Caco-2 (cell line): Measurements from ENCODE around the gene NBPF3. TPM values are rescaled to one million over a fixed set of nuclear protein-coding genes. Genes with fewer than 3 reads are reported as not detected.

ENCODE experiments used
- BruUV-seq: library from RNA; stranded (reverse); fragments of 400-500 nt; replicated peaks from 2 replicates; lab custom pipeline; 2021; lab: Mats Ljungman, UMichigan
- CTCF ChIA-PET: fragments of 300-600 bp; sonication (Branson Sonifier 250); formaldehyde crosslinking; loops from one replicate; lab custom pipeline; 2022; ENCODE audit warnings: antibody characterized with exemption; lab: Charles Lee
- POLR2A ChIA-PET: fragments of 300-600 bp; sonication (Branson Sonifier 250); formaldehyde crosslinking; loops from one replicate; lab custom pipeline; 2022; ENCODE audit warnings: antibody characterized with exemption; lab: Charles Lee
- DNase-seq, 2 experiments: peaks; one replicate each; pipeline versions ENCODE4 v3.0.0 to v3.0.0-alpha.2; 2020 to 2022
- H3K27me3 ChIP-seq: replicated peaks from 2 replicates; pipeline ENCODE4 v1.6.0; 2011; ENCODE audit warnings: low read length; ENCODE audit not compliant: control insufficient read depth, insufficient read depth
- H3K36me3 ChIP-seq: 2 replicates; pipeline ENCODE4 v1.5.1; 2011; ENCODE audit warnings: low read length; ENCODE audit not compliant: control insufficient read depth, insufficient read depth
- H3K4me1 ChIP-seq: fragments of 250-450 bp; sonication (Bioruptor Pico); 2 replicates; pipeline ENCODE4 v1.5.1; 2020; ENCODE audit warnings: mild to moderate bottlenecking
- H3K4me3 ChIP-seq: 2 replicates; pipeline ENCODE4 v1.5.1; 2011; ENCODE audit warnings: low read depth, mild to moderate bottlenecking, control low read depth, low read length
- H3K9me3 ChIP-seq: fragments of 250-450 bp; sonication (Bioruptor Pico); 2 replicates; pipeline ENCODE4 v1.5.1; 2020; ENCODE audit warnings: mild to moderate bottlenecking, moderate library complexity
- H3K27ac Mint-ChIP-seq: one replicate; pipeline ENCODE4 v1.8.0; 2022; ENCODE audit warnings: mixed read lengths; ENCODE audit not compliant: unreplicated experiment
- H3K27me3 Mint-ChIP-seq: one replicate; pipeline ENCODE4 v1.8.0; 2022; ENCODE audit warnings: mixed read lengths; ENCODE audit not compliant: insufficient read depth, unreplicated experiment
- H3K36me3 Mint-ChIP-seq: one replicate; pipeline ENCODE4 v1.8.0; 2022; ENCODE audit warnings: mild to moderate bottlenecking, mixed read lengths; ENCODE audit not compliant: insufficient read depth, unreplicated experiment
- H3K4me1 Mint-ChIP-seq: one replicate; pipeline ENCODE4 v1.8.0; 2022; ENCODE audit warnings: low read depth, mixed read lengths; ENCODE audit not compliant: unreplicated experiment
- H3K4me3 Mint-ChIP-seq: one replicate; pipeline ENCODE4 v1.8.0; 2022; ENCODE audit warnings: mild to moderate bottlenecking, moderate library complexity, mixed read lengths; ENCODE audit not compliant: unreplicated experiment
- H3K9me3 Mint-ChIP-seq: one replicate; pipeline ENCODE4 v1.8.0; 2022; ENCODE audit warnings: mixed read lengths; ENCODE audit not compliant: unreplicated experiment
- intact Hi-C: fragments of 100-400 bp; cut with micrococcal nuclease; formaldehyde crosslinking; loops from one replicate; pipeline ENCODE4 v1.10.0; 2022; ENCODE audit not compliant: unreplicated experiment
- total RNA-seq: library from RNA; stranded (reverse); gene quantifications from 2 replicates; pipeline ENCODE4 v1.2.3, GENCODE V29; 2022
- TF ChIP-seq, protein P1 (sequence below), 2 experiments: fragments of 200-600 bp in 1 of 2; IDR thresholded peaks; 1 replicate in 1 of 2; 2 replicates in 1 of 2; pipeline versions ENCODE4 v1.5.1 to v1.8.0; 2011 to 2022; ENCODE audit warnings: antibody characterized with exemption in 1 of 2, control low read depth in 1 of 2, inconsistent platforms in 1 of 2, low read depth in 1 of 2, low read length in 1 of 2, mild to moderate bottlenecking in 1 of 2, moderate library complexity in 1 of 2; ENCODE audit not compliant: insufficient read depth in 1 of 2, severe bottlenecking in 1 of 2, unreplicated experiment in 1 of 2

The NBPF3 gene
- total RNA-seq, 1 experiment from 2014 or later: 14.9 TPM

DNA sequence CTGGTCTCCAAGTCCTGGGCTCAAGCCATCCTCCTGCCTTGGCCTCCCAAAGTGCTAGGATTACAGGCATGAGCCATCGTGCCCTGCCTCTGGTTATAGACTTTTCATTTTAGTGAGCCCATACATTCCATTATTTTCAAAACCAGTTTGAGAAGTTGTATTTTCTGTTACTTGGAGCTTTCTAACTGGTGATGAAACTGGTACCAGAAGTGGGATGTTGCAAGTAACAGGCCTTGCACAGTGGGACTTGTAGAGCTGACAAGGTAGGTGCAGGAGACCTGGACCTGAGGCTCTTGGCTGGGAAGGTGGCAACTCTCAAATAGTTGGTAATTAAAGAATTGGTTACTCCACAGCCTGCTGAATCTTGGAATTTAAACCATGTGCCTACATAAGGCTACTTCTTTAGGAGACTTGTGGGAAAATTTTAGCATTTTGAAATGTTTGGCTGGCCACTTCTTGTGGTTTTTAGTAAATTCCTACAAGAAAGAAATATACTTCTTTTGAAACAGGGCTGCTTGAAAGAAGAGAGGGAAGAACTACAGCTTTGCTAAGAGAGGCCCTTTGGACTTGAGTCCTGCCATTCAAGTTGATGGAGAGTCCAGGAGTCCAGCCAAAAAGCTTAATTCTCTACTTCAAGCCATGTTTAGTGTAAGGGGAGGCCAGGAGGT, 59.5 kb downstream of the NBPF3 start:
- no peak for DNase-seq
- Histone ChIP-seq H3K4me1 (peaks cover 4% of the 10 kb centered on the region; the same call in 1 of the 2 replicates), H3K9me3 (peaks cover 5% of the 10 kb centered on the region; the same call in 1 of the 2 replicates), H3K4me3 (no peak overlapping the region), H3K27me3 (no peaks in the 10 kb centered on the region), H3K36me3 (no peaks in the 10 kb centered on the region)
- TF ChIP-seq, protein P1, sequence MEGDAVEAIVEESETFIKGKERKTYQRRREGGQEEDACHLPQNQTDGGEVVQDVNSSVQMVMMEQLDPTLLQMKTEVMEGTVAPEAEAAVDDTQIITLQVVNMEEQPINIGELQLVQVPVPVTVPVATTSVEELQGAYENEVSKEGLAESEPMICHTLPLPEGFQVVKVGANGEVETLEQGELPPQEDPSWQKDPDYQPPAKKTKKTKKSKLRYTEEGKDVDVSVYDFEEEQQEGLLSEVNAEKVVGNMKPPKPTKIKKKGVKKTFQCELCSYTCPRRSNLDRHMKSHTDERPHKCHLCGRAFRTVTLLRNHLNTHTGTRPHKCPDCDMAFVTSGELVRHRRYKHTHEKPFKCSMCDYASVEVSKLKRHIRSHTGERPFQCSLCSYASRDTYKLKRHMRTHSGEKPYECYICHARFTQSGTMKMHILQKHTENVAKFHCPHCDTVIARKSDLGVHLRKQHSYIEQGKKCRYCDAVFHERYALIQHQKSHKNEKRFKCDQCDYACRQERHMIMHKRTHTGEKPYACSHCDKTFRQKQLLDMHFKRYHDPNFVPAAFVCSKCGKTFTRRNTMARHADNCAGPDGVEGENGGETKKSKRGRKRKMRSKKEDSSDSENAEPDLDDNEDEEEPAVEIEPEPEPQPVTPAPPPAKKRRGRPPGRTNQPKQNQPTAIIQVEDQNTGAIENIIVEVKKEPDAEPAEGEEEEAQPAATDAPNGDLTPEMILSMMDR (IDR thresholded peaks at IDR 0.05; ENCODE audit: insufficient read depth in 1 of 2, low read depth in 1 of 2, low read length in 1 of 2, severe bottlenecking in 1 of 2, unreplicated experiment in 1 of 2): no peak
- no peak overlapping the region for H3K4me3 Mint-ChIP-seq
- H3K9me3 Mint-ChIP-seq: no peaks in the 10 kb centered on the region
- H3K4me1 Mint-ChIP-seq: no peaks in the 10 kb centered on the region
- no peaks in the 10 kb centered on the region for H3K36me3 Mint-ChIP-seq
- no peaks in the 10 kb centered on the region for H3K27me3 Mint-ChIP-seq
- POLR2A ChIA-PET: no interaction called here
- no TSS peak for BruUV-seq
- CTCF ChIA-PET: no interaction called here
- intact Hi-C loops: no loop called here
- H3K27ac Mint-ChIP-seq: no peak overlapping the region

DNA sequence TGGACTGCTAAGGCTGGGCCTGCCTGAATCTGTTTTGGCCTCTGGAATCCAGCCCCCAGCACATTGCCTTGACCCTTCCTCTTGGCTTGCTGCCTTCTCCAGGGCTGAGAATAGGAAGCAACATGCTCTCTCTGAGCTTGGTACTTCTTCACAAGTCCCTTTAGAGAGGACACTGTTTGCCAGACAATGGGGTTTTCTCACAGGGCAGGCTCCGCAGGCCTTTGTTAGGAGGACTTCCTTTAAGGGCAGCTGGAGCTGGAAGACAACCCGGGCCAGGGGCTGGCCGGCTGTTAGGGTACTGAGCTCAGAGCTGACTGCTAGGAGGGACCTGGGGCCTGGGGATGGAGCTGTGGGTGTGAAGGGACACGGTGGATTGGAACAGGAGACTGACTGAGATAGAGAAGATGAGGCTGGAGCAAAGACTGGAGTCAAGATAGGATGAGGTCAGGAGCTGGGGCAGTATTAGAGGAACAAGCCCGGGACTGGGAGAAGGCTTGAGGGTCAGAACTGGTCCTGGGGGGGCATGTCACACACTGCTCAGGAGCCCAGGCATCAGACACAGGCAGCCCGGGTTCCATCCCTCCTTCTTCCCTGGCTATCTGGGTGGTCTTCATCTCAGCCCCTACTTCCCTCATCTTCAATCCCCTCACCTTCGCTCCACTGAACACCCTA, 63.9 kb downstream of the NBPF3 start:
- Histone ChIP-seq H3K27me3 (no peaks in the 10 kb centered on the region), H3K36me3 (no peaks in the 10 kb centered on the region), H3K4me3 (no peak overlapping the region), H3K4me1 (no peaks in the 10 kb centered on the region), H3K9me3 (peaks cover 5% of the 10 kb centered on the region; the same call in 1 of the 2 replicates)
- ChIA-PET CTCF (interaction anchor here (0.6 to 0.7 kb wide), 2 partner anchors 65 to 308 kb away, joined by 3 to 4 read pairs; no protein-coding TSS in a partner anchor), POLR2A (interaction anchor here (0.7 kb wide), 1 partner anchor 150 kb away, joined by 5 read pairs; no protein-coding TSS in a partner anchor)
- H3K27ac Mint-ChIP-seq: no peak overlapping the region
- no peaks in the 10 kb centered on the region for H3K27me3 Mint-ChIP-seq
- no peaks in the 10 kb centered on the region for H3K9me3 Mint-ChIP-seq
- H3K36me3 Mint-ChIP-seq: no peaks in the 10 kb centered on the region
- H3K4me1 Mint-ChIP-seq: peaks cover 4% of the 10 kb centered on the region
- intact Hi-C loops: no loop called here
- TF ChIP-seq, protein P1 (IDR thresholded peaks at IDR 0.05; ENCODE audit: insufficient read depth in 1 of 2, low read depth in 1 of 2, low read length in 1 of 2, severe bottlenecking in 1 of 2, unreplicated experiment in 1 of 2): no peak
- no peak overlapping the region for H3K4me3 Mint-ChIP-seq
- no peak for DNase-seq
- no TSS peak for BruUV-seq

DNA sequence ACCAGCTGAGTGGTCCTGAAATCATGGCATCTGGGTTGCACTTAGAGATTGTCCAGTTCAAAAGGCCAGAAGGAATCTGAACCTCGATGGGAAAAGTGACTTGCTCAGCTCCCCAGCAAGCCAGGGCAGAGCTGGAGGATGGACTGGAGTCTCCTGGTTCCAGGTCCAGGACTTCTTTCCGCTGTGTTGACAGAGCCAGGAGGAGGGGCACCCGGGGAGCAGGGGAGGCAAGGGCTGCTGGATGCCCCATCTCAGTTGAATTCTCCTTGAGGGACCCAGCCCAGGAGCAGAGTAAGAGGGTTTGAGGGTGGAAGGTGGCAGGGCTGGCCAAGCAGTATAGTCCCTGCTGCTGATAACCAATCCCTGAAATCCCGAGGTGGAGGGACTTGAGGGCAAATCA, 66.9 kb downstream of the NBPF3 start:
- POLR2A ChIA-PET: no interaction called here
- Histone ChIP-seq H3K27me3 (no peaks in the 10 kb centered on the region), H3K9me3 (no peaks in the 10 kb centered on the region), H3K36me3 (no peaks in the 10 kb centered on the region), H3K4me1 (peaks cover 5% of the 10 kb centered on the region; the same call in 1 of the 2 replicates), H3K4me3 (no peak overlapping the region)
- TF ChIP-seq, protein P1 (IDR thresholded peaks at IDR 0.05; ENCODE audit: insufficient read depth in 1 of 2, low read depth in 1 of 2, low read length in 1 of 2, severe bottlenecking in 1 of 2, unreplicated experiment in 1 of 2): no peak
- DNase-seq: no peak
- Mint-ChIP-seq H3K9me3 (no peaks in the 10 kb centered on the region), H3K27ac (no peak overlapping the region), H3K27me3 (no peaks in the 10 kb centered on the region), H3K36me3 (no peaks in the 10 kb centered on the region), H3K4me3 (no peak overlapping the region), H3K4me1 (peaks cover 7% of the 10 kb centered on the region)
- BruUV-seq: no TSS peak
- intact Hi-C loops: no loop called here
- CTCF ChIA-PET: interaction anchor here (1.0 kb wide), 1 partner anchor 170 kb away, joined by 3 read pairs; no protein-coding TSS in a partner anchor
